GM12891 (cell line): ENCODE data around the gene ATMIN.

ENCODE experiments used
- DNase-seq: peaks from one replicate; pipeline ENCODE4 v3.0.0; 2011; ENCODE audit warnings: low spot score; ENCODE audit not compliant: insufficient read length
- FAIRE-seq: peaks from 2 replicates; lab custom pipeline; 2011; peaks lifted over from hg19 to GRCh38; lab: Jason Lieb, UNC
- PAX5 ChIP-seq: IDR thresholded peaks from 2 replicates; pipeline ENCODE4 v1.6.1; 2011; ENCODE audit warnings: low read length, moderate library complexity, mild to moderate bottlenecking; ENCODE audit not compliant: insufficient read depth, severe bottlenecking
- POLR2A ChIP-seq: IDR thresholded peaks from 2 replicates; pipeline ENCODE4 v1.6.1; 2011; ENCODE audit warnings: low read depth, low read length, control low read depth
- POLR2AphosphoS5 ChIP-seq: IDR thresholded peaks from 2 replicates; pipeline ENCODE4 v1.6.1; 2011; ENCODE audit warnings: low read depth, low read length, control low read depth
- POU2F2 ChIP-seq: IDR thresholded peaks from 2 replicates; pipeline ENCODE4 v1.6.1; 2011; ENCODE audit warnings: low read depth, mild to moderate bottlenecking, control low read depth, low read length, moderate library complexity
- SPI1 ChIP-seq: IDR thresholded peaks from 2 replicates; pipeline ENCODE4 v1.6.1; 2011; ENCODE audit warnings: low read depth, low read length, control low read depth
- TAF1 ChIP-seq: IDR thresholded peaks from 2 replicates; pipeline ENCODE4 v1.6.1; 2011; ENCODE audit warnings: low read depth, low read length, control low read depth

Gene ATMIN

DNA sequence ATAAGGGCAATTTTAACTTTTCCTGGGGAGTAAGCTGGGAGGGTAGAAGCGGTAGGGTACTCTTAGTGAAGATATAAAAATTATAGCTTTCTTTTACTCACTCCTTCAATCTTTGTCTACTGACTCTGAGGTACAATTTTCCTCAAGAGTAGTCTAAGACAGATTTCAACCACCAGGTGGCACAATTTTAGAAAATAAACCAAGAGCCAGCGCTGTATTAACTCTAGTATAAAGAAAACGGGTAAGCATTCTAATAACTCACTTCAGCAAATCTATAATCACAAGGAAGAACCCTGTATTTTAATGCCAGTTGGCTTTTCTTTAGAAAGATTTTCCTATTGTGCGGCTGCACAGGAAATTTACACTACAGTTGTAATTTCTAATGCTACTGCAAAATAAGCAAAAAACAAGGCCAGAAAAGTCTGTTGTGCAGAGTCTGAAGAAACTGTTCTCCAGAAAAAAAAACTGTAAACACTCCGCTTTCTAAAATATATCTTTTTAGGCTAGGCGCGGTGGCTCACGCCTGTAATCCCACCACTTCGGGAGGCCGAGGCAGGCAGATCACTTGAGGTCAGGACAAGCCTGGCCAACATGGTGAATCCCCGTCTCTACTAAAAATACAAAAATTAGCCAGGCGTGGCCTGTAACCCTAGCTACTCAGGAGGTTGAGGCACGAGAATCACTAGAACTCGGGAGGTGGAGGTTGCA lies 30.8 kb upstream of the ATMIN start:
- FAIRE-seq, result no peak
- TF ChIP-seq PAX5 (peak; percentile 35), POU2F2 (no peak)

DNA sequence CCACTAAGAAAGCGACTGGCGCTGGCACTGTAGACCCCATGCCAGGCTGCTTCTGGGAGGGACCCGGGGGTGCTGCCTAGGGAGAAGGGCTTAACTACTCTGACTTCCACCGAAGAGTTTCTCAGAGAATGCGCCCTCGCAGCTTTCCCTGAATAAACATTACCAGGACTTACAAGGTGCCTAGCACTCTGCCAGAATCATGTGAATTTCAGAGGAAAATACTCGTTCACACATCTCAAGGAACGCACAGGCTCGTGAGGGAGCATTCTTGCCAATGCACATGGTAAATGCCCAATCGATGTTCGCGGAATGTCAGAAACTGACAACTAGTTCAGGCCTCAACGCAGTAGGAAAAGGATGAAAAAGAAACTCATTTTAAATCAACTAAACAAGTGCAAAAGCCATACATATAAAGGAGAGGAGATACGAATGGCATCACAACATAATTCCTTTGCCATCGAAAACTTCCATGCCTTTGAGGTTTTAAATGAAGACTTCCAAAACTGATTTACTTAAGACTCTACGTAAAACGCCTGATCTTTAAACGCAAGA lies 30.0 kb upstream of the ATMIN start:
- FAIRE-seq (no peak), DNase-seq (no peak)
- TF ChIP-seq SPI1 (no peak), PAX5 (no peak), POLR2A (no peak), POU2F2 (no peak), TAF1 (no peak), POLR2AphosphoS5 (no peak)

More for the DNA sequence above, 30.8 kb upstream of the ATMIN start:
- no peak for DNase-seq

DNA sequence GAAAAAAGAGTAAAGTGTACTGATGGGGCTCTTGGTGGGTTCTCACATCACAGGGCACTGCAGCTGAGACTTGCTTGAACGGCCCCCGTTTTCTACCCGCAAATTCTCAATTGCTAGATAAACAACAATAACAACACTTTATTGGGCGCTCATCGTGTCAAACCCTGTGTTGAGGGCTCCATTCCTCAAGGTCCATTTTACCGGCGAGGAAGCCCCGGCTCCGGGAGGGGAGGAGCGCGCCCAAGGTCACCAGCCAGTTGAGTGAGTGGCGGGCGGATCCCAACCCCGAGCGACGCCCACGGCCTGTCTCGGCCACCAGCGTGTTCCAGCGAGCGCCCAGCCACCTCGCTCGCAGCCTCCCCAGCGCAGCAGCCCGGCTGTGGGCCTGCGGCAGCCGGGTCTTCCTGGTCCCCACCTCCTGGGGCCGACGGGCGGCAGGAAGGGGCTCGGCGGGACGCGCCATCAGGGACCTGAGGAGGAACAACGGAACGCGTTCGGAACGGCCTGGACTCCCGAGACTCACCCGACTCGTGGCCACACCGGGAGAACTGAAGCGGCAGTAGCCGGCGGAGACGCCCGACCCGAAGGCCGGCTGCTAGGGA lies 29.3 kb upstream of the ATMIN start:
- TF ChIP-seq TAF1 (no peak; the same call in 1 of the 2 replicates), POLR2AphosphoS5 (peak; percentile 47; the same call in 1 of the 2 replicates), SPI1 (no peak), POU2F2 (no peak), POLR2A (peak; percentile 61), PAX5 (no peak)
- DNase-seq (peak; percentile 29), FAIRE-seq (peak; percentile 16)

GRCh38 chr16:81006813-81007695 lies 28.6 kb upstream of the ATMIN start, which contains the start of the genes CENPN and CMC2:
Gene CENPN, plus strand, starts transcription at chr16:81007214. Its CDS starts 4,726 bp downstream, at chr16:81011940.
Gene CMC2, minus strand, starts transcription at chr16:81006885. Its CDS starts 9,491 bp downstream, at chr16:80997394.
- TF ChIP-seq POU2F2 (peak; percentile 12; the same call in 1 of the 2 replicates), POLR2A (peak; percentile 81), TAF1 (peak; percentile 78), SPI1 (no peak), PAX5 (peak; percentile 21), POLR2AphosphoS5 (peak; percentile 80)
- FAIRE-seq (peak; percentile 97), DNase-seq (peak; percentile 77)

- no peak for FAIRE-seq
- no peak for DNase-seq
- TF ChIP-seq TAF1 (no peak), POLR2AphosphoS5 (no peak), PAX5 (no peak), SPI1 (no peak), POU2F2 (no peak), POLR2A (no peak)
Measured at GRCh38 chr16:81008505-81008789, 27.2 kb upstream of the ATMIN start.

- TF ChIP-seq PAX5, result no peak
- no peak for FAIRE-seq
- no peak for DNase-seq
Measured at GRCh38 chr16:81012974-81013373, 22.7 kb upstream of the ATMIN start.

GRCh38 chr16:81014672-81015071 lies 21.0 kb upstream of the ATMIN start:
- DNase-seq (no peak), FAIRE-seq (no peak)
- no peak for TF ChIP-seq PAX5
- no peak for TF ChIP-seq POLR2AphosphoS5
- no peak for TF ChIP-seq POLR2A

DNA sequence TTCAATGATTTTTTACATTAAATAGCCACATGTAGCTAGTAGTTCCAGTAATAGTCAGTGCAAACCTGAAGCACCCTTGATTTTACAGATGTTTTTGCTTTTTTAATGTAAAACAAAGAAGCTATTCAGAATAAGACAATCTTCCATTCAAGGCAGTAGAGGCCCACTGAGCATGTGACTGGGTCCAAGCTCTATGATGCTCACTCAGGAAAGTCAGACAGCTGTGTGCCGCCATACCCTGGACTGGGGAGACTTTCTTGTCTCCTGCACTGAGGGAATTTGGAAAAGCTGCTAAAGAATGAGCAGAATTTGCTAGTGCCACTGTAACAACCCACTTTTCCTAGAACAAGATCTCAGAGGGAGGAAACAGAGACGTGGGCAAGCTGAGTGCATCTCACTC lies 17.1 kb upstream of the ATMIN start:
- DNase-seq (no peak), FAIRE-seq (no peak)
- TF ChIP-seq SPI1 (no peak), PAX5 (no peak), POU2F2 (no peak), TAF1 (no peak), POLR2A (no peak), POLR2AphosphoS5 (no peak)

DNA sequence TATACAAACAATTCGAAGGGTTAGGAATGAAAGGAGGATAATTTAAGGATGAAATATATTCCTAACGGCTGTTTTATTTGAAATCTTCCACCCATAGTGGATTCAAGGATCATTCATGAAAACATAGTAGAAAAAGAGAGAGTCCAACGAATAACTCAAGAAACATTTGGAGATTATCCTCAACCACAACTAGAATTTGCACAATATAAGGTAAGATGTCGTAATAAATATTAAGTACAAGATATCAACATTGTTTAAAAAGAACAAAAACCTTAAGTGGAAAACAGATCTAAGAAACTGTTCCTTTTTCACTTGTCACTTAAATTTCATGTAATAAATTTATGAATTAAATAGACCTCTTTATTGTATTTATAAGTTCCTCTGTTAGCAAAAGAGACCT lies 9.2 kb upstream of the ATMIN start:
- no peak for DNase-seq
- FAIRE-seq, result no peak
- TF ChIP-seq POLR2A, result no peak
- no peak for TF ChIP-seq TAF1
- no peak for TF ChIP-seq POLR2AphosphoS5
- no peak for TF ChIP-seq SPI1
- no peak for TF ChIP-seq POU2F2
- TF ChIP-seq PAX5, result no peak
